Spinal cord (tissue), 10 donors: ENCODE results near the gene ZNF75A. TPM values are rescaled to one million over a fixed set of nuclear protein-coding genes. Genes with fewer than 3 reads are reported as not detected.

ENCODE experiments used
- DNase-seq, 6 donors: peaks; one replicate each; pipeline versions ENCODE4 v3.0.0 to v3.0.0-alpha.2; 2013 to 2015; ENCODE audit warnings: low spot score in 6 of 6, low read depth in 4 of 6
- H3K27ac ChIP-seq: one replicate; pipeline ENCODE4 v1.5.1; 2013; ENCODE audit warnings: low read depth, low read length, control low read depth
- H3K27me3 ChIP-seq: one replicate; pipeline ENCODE4 v1.6.1; 2013; ENCODE audit warnings: low read length; ENCODE audit not compliant: control insufficient read depth, insufficient read depth
- H3K36me3 ChIP-seq: one replicate; pipeline ENCODE4 v1.6.1; 2013; ENCODE audit warnings: low read length; ENCODE audit not compliant: control insufficient read depth, insufficient read depth
- H3K4me1 ChIP-seq: one replicate; pipeline ENCODE4 v1.6.1; 2013; ENCODE audit warnings: low read length; ENCODE audit not compliant: control insufficient read depth, insufficient read depth
- H3K4me3 ChIP-seq: one replicate; pipeline ENCODE4 v1.5.1; 2013; ENCODE audit warnings: low read depth, low read length, control low read depth
- H3K9me3 ChIP-seq: one replicate; pipeline ENCODE4 v1.6.1; 2013; ENCODE audit warnings: low read length; ENCODE audit not compliant: control insufficient read depth, insufficient read depth
- WGBS: methylation state at CpG from one replicate; pipeline ENCODE4 v1.1.5; 2013; ENCODE audit warnings: missing lambda C conversion rate; ENCODE audit not compliant: insufficient coverage; 5-methylcytosine and 5-hydroxymethylcytosine counted together
- polyA plus RNA-seq, 2 donors: library from polyadenylated mRNA; unstranded; fragments of 120-200 nt; gene quantifications; one replicate each; pipeline ENCODE4 v1.2.1, GENCODE V29; 2013; ENCODE audit not compliant: insufficient read length in 2 of 2
- total RNA-seq, 2 donors: library from RNA; depleted of rRNA in 1 of 2; stranded (reverse); fragments of 120-200 nt in 1 of 2; fragments of >200 nt in 1 of 2; gene quantifications; one replicate each; pipeline versions ENCODE4 v1.2.3 to v1.2.4, GENCODE V29; 2013 to 2014
- donor health status: healthy.

The ZNF75A gene
- total and polyA plus RNA-seq, 4 donors = 39.8 to 54.8 (median 47.0) TPM

DNA sequence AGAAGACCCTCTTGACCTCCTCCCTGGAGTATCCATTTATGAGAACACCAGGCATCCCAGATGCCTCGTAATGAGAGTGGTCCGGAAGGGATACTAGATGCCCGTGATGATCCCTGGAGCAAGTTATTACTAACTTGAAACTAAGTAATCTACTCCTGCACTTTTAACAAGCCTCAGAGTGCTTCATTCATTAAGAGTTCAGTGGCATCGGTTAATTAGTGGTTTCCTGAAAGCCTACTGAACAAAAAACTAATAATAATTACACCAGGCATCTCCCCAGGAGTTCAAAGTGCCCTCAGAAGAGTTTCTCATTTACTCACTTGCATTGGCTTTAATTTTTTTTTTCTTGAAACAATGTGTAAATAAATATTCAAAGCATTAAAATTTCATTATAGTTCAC lies 22.2 kb downstream of the ZNF75A start:
- no peak for DNase-seq
- Histone ChIP-seq H3K36me3 (no peaks in the 10 kb centered on the region), H3K4me1 (no peaks in the 10 kb centered on the region), H3K27me3 (no peaks in the 10 kb centered on the region), H3K27ac (no peak overlapping the region), H3K4me3 (no peak overlapping the region), H3K9me3 (no peaks in the 10 kb centered on the region)
- WGBS = 80% methylated on average over 1 of the region's 4 CpGs

DNA sequence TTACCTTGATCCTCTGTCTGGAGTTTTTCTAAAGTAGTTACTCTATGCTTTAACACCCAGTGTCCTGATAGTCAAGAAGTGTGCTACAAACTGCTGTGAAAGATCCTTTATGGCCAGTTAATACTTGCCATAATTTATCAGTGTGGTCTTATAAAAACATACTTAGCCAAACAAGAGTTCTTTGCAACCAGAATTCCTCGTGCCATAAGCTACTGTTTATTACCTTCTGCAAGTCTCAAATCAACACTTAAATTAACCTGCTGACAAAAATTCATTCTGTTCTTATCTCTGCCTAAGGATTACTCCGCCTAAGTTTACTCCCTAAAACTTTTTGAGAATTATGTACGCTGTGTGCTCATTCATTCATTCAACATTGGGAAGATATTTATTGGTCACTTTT lies 22.8 kb downstream of the ZNF75A start:
- no peaks in the 10 kb centered on the region for H3K9me3 ChIP-seq
- WGBS = 71% methylated on average over 1 of the region's 3 CpGs
- H3K4me3 ChIP-seq = no peak overlapping the region
- no peak for DNase-seq
- no peak overlapping the region for H3K27ac ChIP-seq
- H3K36me3 ChIP-seq = no peaks in the 10 kb centered on the region
- no peaks in the 10 kb centered on the region for H3K4me1 ChIP-seq
- no peaks in the 10 kb centered on the region for H3K27me3 ChIP-seq

DNA sequence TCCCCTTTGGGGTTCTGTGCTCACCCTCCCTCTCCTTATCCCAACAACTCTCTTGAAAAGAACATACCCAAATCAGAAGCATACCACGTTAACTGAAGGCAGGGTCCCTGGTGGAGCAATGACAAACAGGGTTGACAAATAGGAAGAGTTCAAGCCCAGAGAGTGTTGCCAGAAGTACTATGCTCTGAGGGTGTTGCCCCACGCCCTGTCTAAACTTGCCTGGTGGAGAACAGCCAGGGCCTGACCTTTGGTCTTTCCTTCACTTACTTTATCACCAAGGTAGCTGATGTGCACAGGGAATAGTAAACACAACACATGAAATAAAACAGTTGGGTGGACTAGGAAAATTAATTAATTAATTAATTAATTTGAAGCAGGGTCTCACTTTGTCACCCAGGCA lies 23.3 kb downstream of the ZNF75A start:
- no peak for DNase-seq
- 60% methylated on average over 1 of the region's 2 CpGs for WGBS

DNA sequence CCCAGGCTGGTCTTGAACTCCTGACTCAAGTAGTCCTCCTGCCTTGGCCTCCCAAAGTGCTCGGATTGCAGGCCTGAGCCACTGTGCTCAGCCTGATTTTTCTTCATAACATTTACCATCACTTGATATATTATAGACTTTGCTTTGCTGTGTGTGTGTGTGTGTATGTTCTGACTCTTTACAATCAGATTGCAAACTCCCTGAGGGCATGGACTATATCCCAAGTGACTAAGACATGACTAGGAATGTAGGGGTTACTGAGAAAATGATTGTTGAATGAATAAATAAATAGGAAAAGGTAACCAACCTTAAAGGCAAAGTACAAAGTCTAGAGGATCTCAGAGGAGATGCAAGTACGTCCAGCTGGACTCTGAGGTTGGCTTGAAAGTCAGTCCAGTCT lies 40.7 kb downstream of the ZNF75A start:
- Histone ChIP-seq H3K4me1 (no peaks in the 10 kb centered on the region), H3K27ac (no peak overlapping the region), H3K9me3 (no peaks in the 10 kb centered on the region), H3K36me3 (no peaks in the 10 kb centered on the region), H3K27me3 (no peaks in the 10 kb centered on the region), H3K4me3 (no peak overlapping the region)
- no peak for DNase-seq
- WGBS = no CpG with 5 or more reads among the region's 2 CpGs

More for the DNA sequence above, 23.3 kb downstream of the ZNF75A start:
- Histone ChIP-seq H3K27me3 (no peaks in the 10 kb centered on the region), H3K4me3 (no peak overlapping the region), H3K36me3 (no peaks in the 10 kb centered on the region), H3K27ac (no peak overlapping the region), H3K4me1 (no peaks in the 10 kb centered on the region), H3K9me3 (no peaks in the 10 kb centered on the region)

DNA sequence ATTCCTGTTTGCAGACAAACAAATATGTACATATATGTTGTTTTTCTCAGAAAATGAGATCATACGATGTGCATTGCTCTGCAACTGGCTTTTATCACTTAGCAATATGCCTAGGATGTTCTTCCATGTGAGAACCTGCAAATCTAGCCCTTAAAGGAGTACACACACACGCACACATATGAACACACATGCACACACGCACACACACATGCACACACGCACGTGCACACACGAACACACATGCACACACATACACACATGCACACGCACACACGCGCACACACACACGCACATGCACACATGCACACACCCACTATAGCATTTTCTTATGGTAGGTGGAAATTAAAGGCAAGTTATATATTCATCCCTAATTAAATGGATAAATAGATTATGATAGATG lies 42.3 kb downstream of the ZNF75A start:
- no peaks in the 10 kb centered on the region for H3K36me3 ChIP-seq
- H3K4me3 ChIP-seq = no peak overlapping the region
- no peak overlapping the region for H3K27ac ChIP-seq
- WGBS = 80% methylated on average over 1 of the region's 10 CpGs
- no peaks in the 10 kb centered on the region for H3K4me1 ChIP-seq
- DNase-seq = no peak
- H3K9me3 ChIP-seq = no peaks in the 10 kb centered on the region
- no peaks in the 10 kb centered on the region for H3K27me3 ChIP-seq

DNA sequence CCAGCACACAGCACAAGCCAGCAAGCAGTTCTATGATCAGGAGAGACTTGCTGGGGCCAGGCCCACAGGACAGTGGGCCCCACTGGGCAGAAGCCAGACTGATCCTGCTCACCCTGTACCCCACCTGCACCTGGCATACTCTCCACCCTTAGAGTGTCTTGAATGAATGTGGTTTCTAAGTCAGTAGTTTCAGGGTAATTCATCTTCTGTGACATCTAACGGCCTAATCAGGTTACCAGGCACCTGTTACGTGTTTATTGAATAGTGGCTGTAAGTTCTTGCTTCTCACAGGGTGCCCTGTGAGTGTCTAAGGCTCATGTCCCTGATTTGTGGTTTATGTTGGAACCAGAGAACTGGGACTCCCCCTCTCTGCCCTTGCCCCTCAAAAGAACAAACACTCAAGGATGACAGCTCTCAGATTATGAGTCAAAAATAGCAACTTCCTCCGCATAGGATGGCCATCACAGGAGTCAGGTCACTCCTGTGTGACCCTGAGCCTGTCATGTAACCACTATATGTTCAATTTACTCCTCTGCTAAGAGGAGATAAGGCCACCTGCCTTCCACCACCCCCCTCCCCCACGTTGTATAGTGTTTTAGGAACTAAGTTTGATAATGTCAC lies 43.4 kb downstream of the ZNF75A start:
- no peak for DNase-seq
- Histone ChIP-seq H3K4me3 (no peak overlapping the region), H3K9me3 (no peaks in the 10 kb centered on the region), H3K36me3 (no peaks in the 10 kb centered on the region), H3K27me3 (no peaks in the 10 kb centered on the region), H3K27ac (no peak overlapping the region), H3K4me1 (no peaks in the 10 kb centered on the region)
- 64% methylated on average over 3 of the region's 4 CpGs for WGBS

DNA sequence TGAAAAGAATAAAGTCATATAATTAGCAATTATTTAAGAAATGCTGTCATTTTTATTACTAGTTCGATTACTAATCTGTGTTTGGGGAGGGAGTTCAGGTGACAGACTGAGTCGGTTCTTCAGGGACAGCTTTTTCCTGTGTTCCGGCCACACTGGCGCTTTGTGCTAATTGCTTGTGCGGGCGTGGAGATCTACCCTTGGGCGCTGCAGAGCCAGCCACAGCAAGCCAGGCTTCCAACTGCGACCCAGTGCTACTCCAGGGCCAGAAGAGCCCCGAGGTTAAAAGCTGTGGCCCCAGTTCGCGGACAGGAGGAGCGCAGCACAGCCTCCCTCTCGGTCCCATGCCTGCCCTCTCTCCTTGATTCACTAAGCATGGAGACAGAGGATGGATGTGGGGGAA lies 43.9 kb downstream of the ZNF75A start:
- no peaks in the 10 kb centered on the region for H3K4me1 ChIP-seq
- H3K27ac ChIP-seq = no peak overlapping the region
- no peak for DNase-seq
- H3K4me3 ChIP-seq = no peak overlapping the region
- WGBS = 73% methylated on average over 6 of the region's 13 CpGs
- no peaks in the 10 kb centered on the region for H3K9me3 ChIP-seq
- H3K36me3 ChIP-seq = no peaks in the 10 kb centered on the region
- H3K27me3 ChIP-seq = no peaks in the 10 kb centered on the region

DNA sequence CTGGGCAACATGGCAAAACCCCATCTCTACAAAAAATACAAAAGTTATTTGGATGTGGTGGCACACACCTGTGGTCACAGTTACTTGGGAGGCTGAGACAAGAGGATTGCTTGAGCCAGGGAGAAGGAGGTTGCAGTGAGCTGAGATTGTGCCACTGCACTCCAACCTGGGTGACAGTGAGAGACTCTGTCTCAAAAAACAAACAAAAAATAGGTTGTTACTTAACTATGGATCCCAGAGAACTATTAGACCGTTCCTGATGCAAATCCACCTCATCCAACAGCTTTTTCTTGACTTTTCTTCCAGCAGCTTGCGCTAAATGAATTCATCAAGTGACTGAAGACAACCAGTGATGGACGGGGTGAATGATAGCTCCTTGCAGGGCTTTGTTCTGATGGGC lies 50.3 kb downstream of the ZNF75A start, which contains the start of gene OR2C1:
OR2C1 (plus strand) TSS at position 301 of the 400 bp plus-strand sequence; CDS start at position 353, 52 bp downstream.
- Histone ChIP-seq H3K4me1 (no peaks in the 10 kb centered on the region), H3K4me3 (no peak within 1 kb of the TSS), H3K27ac (no peak within 1 kb of the TSS), H3K36me3 (peaks cover 2% of the 10 kb centered on the region), H3K9me3 (no peaks in the 10 kb centered on the region), H3K27me3 (no peaks in the 10 kb centered on the region)
- 67% methylated on average over 3 of the region's 3 CpGs for WGBS
- DNase-seq = no peak

DNA sequence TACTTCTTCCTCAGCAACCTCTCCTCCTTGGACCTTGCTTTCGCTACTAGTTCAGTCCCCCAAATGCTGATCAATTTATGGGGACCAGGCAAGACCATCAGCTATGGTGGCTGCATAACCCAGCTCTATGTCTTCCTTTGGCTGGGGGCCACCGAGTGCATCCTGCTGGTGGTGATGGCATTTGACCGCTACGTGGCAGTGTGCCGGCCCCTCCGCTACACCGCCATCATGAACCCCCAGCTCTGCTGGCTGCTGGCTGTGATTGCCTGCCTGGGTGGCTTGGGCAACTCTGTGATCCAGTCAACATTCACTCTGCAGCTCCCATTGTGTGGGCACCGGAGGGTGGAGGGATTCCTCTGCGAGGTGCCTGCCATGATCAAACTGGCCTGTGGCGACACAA lies 50.8 kb downstream of the ZNF75A start:
- Histone ChIP-seq H3K9me3 (no peaks in the 10 kb centered on the region), H3K4me3 (no peak overlapping the region), H3K4me1 (no peaks in the 10 kb centered on the region), H3K36me3 (peaks cover 2% of the 10 kb centered on the region), H3K27ac (no peak overlapping the region), H3K27me3 (no peaks in the 10 kb centered on the region)
- DNase-seq = no peak
- WGBS = 79% methylated on average over 9 of the region's 10 CpGs

DNA sequence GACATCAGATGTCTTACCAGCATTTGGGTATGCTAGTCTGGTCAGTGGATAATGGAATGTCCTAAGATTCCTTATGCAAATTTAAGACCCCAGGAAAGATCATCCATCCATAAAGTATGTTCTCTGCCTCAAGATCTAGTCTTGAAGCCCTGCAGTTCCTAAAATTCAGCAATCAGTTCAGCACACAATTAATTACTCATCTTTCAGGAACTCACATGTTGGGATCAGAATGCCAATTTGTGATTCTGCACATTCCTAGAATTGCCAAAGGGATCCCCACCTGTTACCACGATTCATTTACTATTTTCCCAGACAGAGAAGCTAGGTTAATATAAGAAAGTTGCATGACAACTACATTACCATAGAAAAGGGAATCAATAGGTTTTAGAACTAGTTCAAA lies 53.6 kb downstream of the ZNF75A start:
- Histone ChIP-seq H3K36me3 (peaks cover 2% of the 10 kb centered on the region), H3K4me3 (no peak overlapping the region), H3K27me3 (no peaks in the 10 kb centered on the region), H3K9me3 (no peaks in the 10 kb centered on the region), H3K27ac (no peak overlapping the region), H3K4me1 (no peaks in the 10 kb centered on the region)
- DNase-seq = no peak
- WGBS = no CpG with 5 or more reads among the region's 1 CpG
